Astrocyte of the spinal cord (primary cell): ENCODE data around the gene SV2C.

Experiments used
- DNase-seq: peaks from one replicate; pipeline ENCODE4 v3.0.0; 2011; ENCODE audit warnings: low read depth, low spot score
- H3K4me3 ChIP-seq: 2 replicates; pipeline ENCODE4 v1.5.1; 2011; ENCODE audit warnings: low read depth, mild to moderate bottlenecking, low read length, moderate library complexity
- CTCF ChIP-seq: IDR thresholded peaks from 2 replicates; pipeline ENCODE4 v1.5.1; 2012; ENCODE audit warnings: low read depth, mild to moderate bottlenecking, low read length, inconsistent platforms
- in situ Hi-C: cut with HindIII; loops from 2 replicates; pipeline ENCODE4 v1.10.0; 2017; ENCODE audit warnings: low sequenced_read_pairs

Gene SV2C

GRCh38 chr5:76391014-76391413, 307.8 kb downstream of the SV2C start:
- H3K4me3 ChIP-seq: no peak overlapping the region
- in situ Hi-C loops: no loop called here
- TF ChIP-seq CTCF: no peak
- no peak for DNase-seq

- in situ Hi-C loops: no loop called here
- H3K4me3 ChIP-seq: no peak overlapping the region
- no peak for TF ChIP-seq CTCF
- no peak for DNase-seq
These were observed 310.0 kb downstream of the SV2C start for GRCh38 chr5:76393035-76393680.

GRCh38 chr5:76397200-76397599, 314.0 kb downstream of the SV2C start:
- no peak for TF ChIP-seq CTCF
- in situ Hi-C loops: no loop called here
- H3K4me3 ChIP-seq: no peak overlapping the region
- no peak for DNase-seq

- in situ Hi-C loops: no loop called here
- no peak for DNase-seq
- TF ChIP-seq CTCF: no peak
- no peak overlapping the region for H3K4me3 ChIP-seq
These were observed 316.1 kb downstream of the SV2C start for GRCh38 chr5:76399268-76399667.

GRCh38 chr5:76400466-76400865, 317.3 kb downstream of the SV2C start:
- in situ Hi-C loops: no loop called here

GRCh38 chr5:76401801-76402250, 318.6 kb downstream of the SV2C start:
- TF ChIP-seq CTCF: no peak

More at GRCh38 chr5:76400466-76400865, 317.3 kb downstream of the SV2C start:
- TF ChIP-seq CTCF: no peak
- no peak overlapping the region for H3K4me3 ChIP-seq
- DNase-seq: no peak

More at GRCh38 chr5:76401801-76402250, 318.6 kb downstream of the SV2C start:
- in situ Hi-C loops: no loop called here
- H3K4me3 ChIP-seq: no peak overlapping the region
- no peak for DNase-seq
